ENCODE results near the gene C6orf52. TPM values are rescaled to one million over a fixed set of nuclear protein-coding genes. Genes with fewer than 3 reads are reported as not detected.
A peak's percentile ranks its signal among the peaks of the same experiment; 100 is the strongest.

C6orf52 gene
- total and polyA plus RNA-seq, 2 of the 13 experiments (the other 11 are each of a cell fraction or from before 2014, with no cell fraction given), result 0.50 to 0.53 TPM

DNA sequence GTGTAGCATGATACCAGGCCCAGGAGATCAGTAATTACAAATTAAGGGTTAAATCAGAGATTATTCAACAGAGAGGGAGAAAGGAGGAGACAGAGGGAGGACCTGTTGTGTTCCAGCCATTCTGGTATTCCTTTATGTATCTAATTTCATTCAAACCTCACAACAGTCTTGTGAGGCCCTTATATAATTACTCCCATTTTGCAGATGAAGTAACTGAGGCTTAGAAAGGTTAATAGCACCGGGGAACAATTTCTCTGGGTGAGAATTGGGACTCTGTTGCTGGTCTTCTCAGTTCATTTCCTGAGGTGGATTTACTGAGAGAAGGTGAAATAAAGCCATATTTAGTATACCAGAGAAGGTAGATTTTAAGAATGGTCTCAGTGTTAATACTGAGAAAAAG is 66.6 kb downstream of the C6orf52 start:
- in situ Hi-C loops (cut with HindIII; ENCODE audit: extremely low pct_ligation_motif_present, low pct_unique_long_range_greater_than_20kb) (no loop called here), intact Hi-C loops (cut with micrococcal nuclease; ENCODE audit: unreplicated experiment) (no loop called here)
- Histone ChIP-seq H3K4me3 (replicated peaks in 1 of 3; ENCODE audit: insufficient read depth in 1 of 3, low read depth in 2 of 3, low read length in 3 of 3) (no peak overlapping the region), H3K27me3 (ENCODE audit: control insufficient read depth in 1 of 2, insufficient read depth in 2 of 2, low read length in 2 of 2) (no peaks in the 10 kb centered on the region), H3K36me3 (replicated peaks in 1 of 2; ENCODE audit: control insufficient read depth in 1 of 2, insufficient read depth in 2 of 2, low read length in 2 of 2) (peaks cover 4 to 26% of the 10 kb centered on the region in 2 experiments; a peak in 4 of 5 replicates), H4K20me1 (ENCODE audit: insufficient read depth, low read length) (no peaks in the 10 kb centered on the region), H2AFZ (ENCODE audit: low read length) (no peak overlapping the region), H3K9ac (ENCODE audit: insufficient read depth, low read depth, low read length) (no peak overlapping the region), H3K4me2 (ENCODE audit: low read depth, low read length) (no peak overlapping the region), H3K4me1 (ENCODE audit: insufficient read depth, low read length) (no peaks in the 10 kb centered on the region), H3K9me3 (ENCODE audit: low read length) (no peaks in the 10 kb centered on the region), H3K27ac (ENCODE audit: extremely low read length, insufficient read depth, low read length) (no peak overlapping the region), H3K79me2 (ENCODE audit: insufficient read depth, low read length) (no peaks in the 10 kb centered on the region)
- 98% methylated on average over 1 of the region's 1 CpG for WGBS (ENCODE audit: low lambda C conversion rate)
- DNase-seq (ENCODE audit: low spot score) (no peak), ATAC-seq (no peak), FAIRE-seq (no peak)
- CTCF ChIA-PET (ENCODE audit: low intra/inter-chr PET ratio, low total read pairs), result no interaction called here
- POLR2A ChIA-PET, result no interaction called here
- no TSS peak for BruUV-seq (replicated peaks)
- TF ChIP-seq ZNF646 (CRISPR knock-in tag; IDR thresholded peaks at IDR 0.05) (no peak), MYPOP (CRISPR knock-in tag; IDR thresholded peaks at IDR 0.05) (no peak), ZNF629 (CRISPR knock-in tag; conservative IDR thresholded peaks at IDR 0.05) (peak; percentile 65)
- TF ChIP-seq, protein P1, sequence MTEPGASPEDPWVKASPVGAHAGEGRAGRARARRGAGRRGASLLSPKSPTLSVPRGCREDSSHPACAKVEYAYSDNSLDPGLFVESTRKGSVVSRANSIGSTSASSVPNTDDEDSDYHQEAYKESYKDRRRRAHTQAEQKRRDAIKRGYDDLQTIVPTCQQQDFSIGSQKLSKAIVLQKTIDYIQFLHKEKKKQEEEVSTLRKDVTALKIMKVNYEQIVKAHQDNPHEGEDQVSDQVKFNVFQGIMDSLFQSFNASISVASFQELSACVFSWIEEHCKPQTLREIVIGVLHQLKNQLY (CRISPR knock-in tag; IDR thresholded peaks at IDR 0.05), result no peak
